SK-N-SH (cell line): ENCODE results near the gene ALDH1L2. TPM values are rescaled to one million over a fixed set of nuclear protein-coding genes. Genes with fewer than 3 reads are reported as not detected.

Source experiments
- CTCF ChIA-PET: fragments of 300-600, 350-600 bp; formaldehyde crosslinking; extraction: SDS; loops from one replicate; lab custom pipeline; 2021; lab: Yijun Ruan, JAX
- POLR2A ChIA-PET: fragments of 350-600 bp; sonication (Branson Sonifier 250); formaldehyde crosslinking; extraction: SDS; loops from one replicate; lab custom pipeline; 2020; ENCODE audit warnings: antibody characterized with exemption, inconsistent platforms; lab: Yijun Ruan, JAX
- DNase-seq: peaks from one replicate; pipeline ENCODE4 v3.0.0; 2012
- H2AFZ ChIP-seq: fragments of 200-600 bp; sonication (generic); 2 replicates; pipeline ENCODE4 v1.8.1; 2016; ENCODE audit warnings: antibody characterized with exemption, mild to moderate bottlenecking, low read depth
- H3F3A ChIP-seq: fragments of 200-600 bp; sonication (generic); replicated peaks from 2 replicates; pipeline ENCODE3; 2016; ENCODE audit warnings: antibody characterized with exemption, mild to moderate bottlenecking; ENCODE audit not compliant: insufficient read depth
- H3K27ac ChIP-seq, 2 experiments: fragments of 200-500 bp in 1 of 2; fragments of 200-600 bp in 1 of 2; sonication (Bioruptor generic) in 1 of 2; sonication (generic), shearing (Covaris generic) in 1 of 2; 2 replicates each; pipeline versions ENCODE4 v1.5.1 to v1.6.1; 2014 to 2016; ENCODE audit warnings: low read depth in 2 of 2, inconsistent platforms in 1 of 2, low read length in 1 of 2, mild to moderate bottlenecking in 1 of 2, mixed read lengths in 1 of 2
- H3K27me3 ChIP-seq: fragments of 200-600 bp; sonication (generic), shearing (Covaris generic); 2 replicates; pipeline ENCODE4 v1.6.1; 2016; ENCODE audit warnings: mixed run types; ENCODE audit not compliant: insufficient read depth
- H3K36me3 ChIP-seq, 2 experiments: fragments of 200-500 bp in 1 of 2; fragments of 200-600 bp in 1 of 2; sonication (Bioruptor generic) in 1 of 2; sonication (generic) in 1 of 2; replicated peaks in 1 of 2; 2 replicates each; pipeline versions ENCODE3 to v1.5.1; 2014 to 2016; ENCODE audit warnings: low read length in 1 of 2, mild to moderate bottlenecking in 1 of 2; ENCODE audit not compliant: insufficient read depth in 2 of 2, control insufficient read depth in 1 of 2
- H3K4me1 ChIP-seq, 2 experiments: fragments of 200-500 bp in 1 of 2; fragments of 200-600 bp in 1 of 2; sonication (Bioruptor generic) in 1 of 2; sonication (generic), shearing (Covaris generic) in 1 of 2; 2 replicates each; pipeline versions ENCODE4 v1.5.1 to v1.6.1; 2014 to 2016; ENCODE audit warnings: low read depth in 1 of 2, low read length in 1 of 2, mixed run types in 1 of 2; ENCODE audit not compliant: insufficient read depth in 2 of 2, control insufficient read depth in 1 of 2
- H3K4me2 ChIP-seq: fragments of 200-600 bp; sonication (generic), shearing (Covaris generic); 2 replicates; pipeline ENCODE4 v1.6.1; 2017; ENCODE audit warnings: mixed run types
- H3K4me3 ChIP-seq, 2 experiments: fragments of 200-500 bp in 1 of 2; fragments of 200-600 bp in 1 of 2; sonication (Bioruptor generic) in 1 of 2; sonication (generic), shearing (Covaris generic) in 1 of 2; 2 replicates each; pipeline versions ENCODE4 v1.5.1 to v1.8.1; 2014 to 2016; ENCODE audit warnings: low read depth in 2 of 2, inconsistent platforms in 1 of 2, low read length in 1 of 2, mild to moderate bottlenecking in 1 of 2, mixed read lengths in 1 of 2, moderate library complexity in 1 of 2
- H3K79me2 ChIP-seq: fragments of 200-600 bp; sonication (generic); 2 replicates; pipeline ENCODE4 v1.8.1; 2017; ENCODE audit warnings: mild to moderate bottlenecking; ENCODE audit not compliant: insufficient read depth
- H3K9ac ChIP-seq: fragments of 200-600 bp; sonication (generic); 2 replicates; pipeline ENCODE4 v1.6.1; 2017; ENCODE audit warnings: mixed run types
- H3K9me2 ChIP-seq: fragments of 200-600 bp; sonication (generic); 2 replicates; pipeline ENCODE4 v1.6.1; 2017; ENCODE audit warnings: mixed run types
- H3K9me3 ChIP-seq: fragments of 200-600 bp; sonication (generic); 2 replicates; pipeline ENCODE4 v1.6.1; 2017; ENCODE audit warnings: mixed run types, mild to moderate bottlenecking, moderate library complexity
- H4K20me1 ChIP-seq: fragments of 200-600 bp; sonication (generic); 2 replicates; pipeline ENCODE4 v1.6.1; 2017; ENCODE audit warnings: mild to moderate bottlenecking, mixed run types; ENCODE audit not compliant: insufficient read depth
- CTCF ChIP-seq: fragments of 200-600 bp; sonication (generic); IDR thresholded peaks from 2 replicates; pipeline ENCODE4 v1.6.1; 2017; ENCODE audit warnings: antibody characterized with exemption, mild to moderate bottlenecking, moderate library complexity
- ELF1 ChIP-seq: IDR thresholded peaks from 2 replicates; pipeline ENCODE4 v1.4.0; 2012
- EZH2phosphoT487 ChIP-seq: fragments of 200-600 bp; sonication (generic); IDR thresholded peaks from 2 replicates; pipeline ENCODE4 v1.6.1; 2017; ENCODE audit warnings: low read depth, mixed run types, mild to moderate bottlenecking, antibody characterized with exemption, moderate library complexity, borderline replicate concordance
- FOSL2 ChIP-seq: IDR thresholded peaks from 2 replicates; pipeline ENCODE4 v1.4.0; 2012; ENCODE audit warnings: low read depth, mild to moderate bottlenecking, moderate library complexity, borderline replicate concordance
- FOXM1 ChIP-seq: IDR thresholded peaks from 2 replicates; pipeline ENCODE4 v1.4.0; 2012; ENCODE audit warnings: low read depth, mild to moderate bottlenecking
- GATA2 ChIP-seq: sonication (generic); formaldehyde crosslinking; IDR thresholded peaks from 2 replicates; pipeline ENCODE4 v1.5.0; 2020; ENCODE audit warnings: mild to moderate bottlenecking, missing genetic modification reagents
- JUND ChIP-seq: IDR thresholded peaks from 2 replicates; pipeline ENCODE4 v1.4.0; 2012
- MAX ChIP-seq: IDR thresholded peaks from 2 replicates; pipeline ENCODE4 v1.4.0; 2012; ENCODE audit warnings: low read depth
- NFIC ChIP-seq: IDR thresholded peaks from 2 replicates; pipeline ENCODE4 v1.4.0; 2012; ENCODE audit warnings: borderline replicate concordance
- NRF1 ChIP-seq: IDR thresholded peaks from 2 replicates; pipeline ENCODE4 v1.6.1; 2012; ENCODE audit warnings: low read depth, mild to moderate bottlenecking, low read length
- RAD21 ChIP-seq: IDR thresholded peaks from 2 replicates; pipeline ENCODE4 v1.6.1; 2012; ENCODE audit warnings: mild to moderate bottlenecking, low read length
- TCF12 ChIP-seq: IDR thresholded peaks from 2 replicates; pipeline ENCODE4 v1.4.0; 2012
- USF1 ChIP-seq: IDR thresholded peaks from 2 replicates; pipeline ENCODE4 v1.4.0; 2012; ENCODE audit warnings: low read depth, borderline replicate concordance
- YY1 ChIP-seq: IDR thresholded peaks from 2 replicates; pipeline ENCODE4 v1.4.0; 2012; ENCODE audit warnings: low read depth, mild to moderate bottlenecking
- WGBS: methylation state at CpG from one replicate; pipeline ENCODE4 v1.1.6; 2017; ENCODE audit warnings: low lambda C conversion rate; 5-methylcytosine and 5-hydroxymethylcytosine counted together
- polyA plus RNA-seq, 3 experiments: library from polyadenylated mRNA; depleted of rRNA; stranded (reverse); fragments of >200 nt; gene quantifications; 2 replicates each; pipeline ENCODE4 v1.2.3, GENCODE V29; 2012
- TF ChIP-seq, protein P1 (sequence below): IDR thresholded peaks from 2 replicates; pipeline ENCODE4; 2012
- TF ChIP-seq, protein P2 (sequence below): fragments of 150-350 bp; IDR thresholded peaks from 2 replicates; pipeline ENCODE4 v1.6.1; 2017; ENCODE audit warnings: antibody characterized with exemption, low read length, low read depth, borderline replicate concordance

ALDH1L2 gene
- polyA plus RNA-seq, 1 of the 3 experiments (the other 2 are of a cell fraction), result 1.9 TPM

DNA sequence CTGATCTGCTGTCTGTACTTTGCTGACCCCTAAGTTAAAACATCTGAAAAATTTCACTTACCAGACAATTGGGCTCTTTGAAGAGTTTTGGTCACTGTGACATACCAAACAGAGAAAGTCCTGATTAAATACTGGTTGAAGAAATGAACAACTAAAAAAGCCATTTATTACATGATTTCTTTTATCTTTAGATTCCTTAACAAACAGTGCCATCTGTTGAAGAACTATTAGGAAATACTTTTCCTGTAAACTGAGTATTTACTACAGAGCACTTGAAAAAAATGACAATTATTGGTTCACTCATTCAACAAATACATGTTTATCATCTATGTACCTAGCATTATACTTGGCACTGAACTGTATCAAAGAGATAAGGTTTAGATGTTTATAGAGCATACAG lies 16.7 kb upstream of the ALDH1L2 start:
- H3K36me3 ChIP-seq, result no peaks in the 10 kb centered on the region
- H3K9ac ChIP-seq, result no peak overlapping the region
- H3K9me3 ChIP-seq, result no peaks in the 10 kb centered on the region
- H2AFZ ChIP-seq, result no peak overlapping the region
- CTCF ChIA-PET, result interaction anchor here (1.5 kb wide), 1 partner anchor 719 kb away, joined by 4 read pairs; no protein-coding TSS in a partner anchor
- H3K4me3 ChIP-seq, result no peak overlapping the region
- no peaks in the 10 kb centered on the region for H4K20me1 ChIP-seq
- TF ChIP-seq RAD21 (peak; percentile 48), CTCF (peak; percentile 49), FOSL2 (no peak)
- 0 out of 4 replicates have a peak, but pooled peaks cover 0 to 4% of the 10 kb centered on the region in 2 experiments for H3K4me1 ChIP-seq
- no peaks in the 10 kb centered on the region for H3K9me2 ChIP-seq
- H3F3A ChIP-seq, result peaks cover 3% of the 10 kb centered on the region
- POLR2A ChIA-PET, result no interaction called here
- H3K27me3 ChIP-seq, result no peaks in the 10 kb centered on the region
- H3K4me2 ChIP-seq, result no peak overlapping the region
- DNase-seq, result no peak
- no peaks in the 10 kb centered on the region for H3K79me2 ChIP-seq
- no peak overlapping the region; a peak in 1 of 4 replicates for H3K27ac ChIP-seq

- ChIA-PET CTCF (interaction anchor here (1.0 to 1.5 kb wide), 2 partner anchors 13 to 719 kb away, joined by 3 to 4 read pairs; no protein-coding TSS in a partner anchor), POLR2A (no interaction called here)
- no peaks in the 10 kb centered on the region for H3K9me2 ChIP-seq
- no peaks in the 10 kb centered on the region for H3K27me3 ChIP-seq
- H3K4me2 ChIP-seq, result no peak overlapping the region
- H3K9me3 ChIP-seq, result no peaks in the 10 kb centered on the region
- H3K4me3 ChIP-seq, result no peak overlapping the region
- H4K20me1 ChIP-seq, result no peaks in the 10 kb centered on the region
- TF ChIP-seq, protein P1, sequence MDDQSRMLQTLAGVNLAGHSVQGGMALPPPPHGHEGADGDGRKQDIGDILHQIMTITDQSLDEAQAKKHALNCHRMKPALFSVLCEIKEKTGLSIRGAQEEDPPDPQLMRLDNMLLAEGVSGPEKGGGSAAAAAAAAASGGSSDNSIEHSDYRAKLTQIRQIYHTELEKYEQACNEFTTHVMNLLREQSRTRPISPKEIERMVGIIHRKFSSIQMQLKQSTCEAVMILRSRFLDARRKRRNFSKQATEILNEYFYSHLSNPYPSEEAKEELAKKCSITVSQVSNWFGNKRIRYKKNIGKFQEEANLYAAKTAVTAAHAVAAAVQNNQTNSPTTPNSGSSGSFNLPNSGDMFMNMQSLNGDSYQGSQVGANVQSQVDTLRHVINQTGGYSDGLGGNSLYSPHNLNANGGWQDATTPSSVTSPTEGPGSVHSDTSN, result peak; percentile 22; the same call in 1 of the 2 replicates
- TF ChIP-seq JUND, result peak; percentile 80
- peak; percentile 47; the same call in 1 of the 2 replicates for TF ChIP-seq USF1
- no peak for TF ChIP-seq FOXM1
- TF ChIP-seq GATA2 (CRISPR knock-in tag), result no peak
- TF ChIP-seq NRF1, result no peak
- peak; percentile 83; the same call in 1 of the 2 replicates for TF ChIP-seq FOSL2
- TF ChIP-seq TCF12, result 0 out of 2 replicates have a peak, but pooled peaks have one; percentile 16
- TF ChIP-seq, protein P2, sequence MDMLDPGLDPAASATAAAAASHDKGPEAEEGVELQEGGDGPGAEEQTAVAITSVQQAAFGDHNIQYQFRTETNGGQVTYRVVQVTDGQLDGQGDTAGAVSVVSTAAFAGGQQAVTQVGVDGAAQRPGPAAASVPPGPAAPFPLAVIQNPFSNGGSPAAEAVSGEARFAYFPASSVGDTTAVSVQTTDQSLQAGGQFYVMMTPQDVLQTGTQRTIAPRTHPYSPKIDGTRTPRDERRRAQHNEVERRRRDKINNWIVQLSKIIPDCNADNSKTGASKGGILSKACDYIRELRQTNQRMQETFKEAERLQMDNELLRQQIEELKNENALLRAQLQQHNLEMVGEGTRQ, result no peak
- no peak for TF ChIP-seq ELF1
- TF ChIP-seq CTCF, result no peak
- TF ChIP-seq NFIC, result no peak
- no peak for TF ChIP-seq YY1
- TF ChIP-seq MAX, result peak; percentile 19; the same call in 1 of the 2 replicates
- TF ChIP-seq EZH2phosphoT487, result no peak
- H3K9ac ChIP-seq, result no peak overlapping the region
- H3K4me1 ChIP-seq, result 0 out of 4 replicates have a peak, but pooled peaks cover 0 to 4% of the 10 kb centered on the region in 2 experiments
- no peak overlapping the region; a peak in 1 of 4 replicates for H3K27ac ChIP-seq
- no peaks in the 10 kb centered on the region for H3K79me2 ChIP-seq
- peaks cover 3% of the 10 kb centered on the region for H3F3A ChIP-seq
- DNase-seq, result no peak
- no peaks in the 10 kb centered on the region for H3K36me3 ChIP-seq
- 85% methylated on average over 7 of the region's 7 CpGs for WGBS
- 0 out of 2 replicates have a peak overlapping the region, but pooled peaks have one; percentile 32 for H2AFZ ChIP-seq
Observed at GRCh38 chr12:105100207-105100985, 16.1 kb upstream of the ALDH1L2 start.
